Nucleus accumbens (tissue), 56 donors: ENCODE measurements around the gene BRINP2.

Experiments
- DNase-seq, 56 donors: peaks; one replicate each; lab custom pipeline; 2025; lab: John Stamatoyannopoulos, UW

BRINP2 gene

DNA sequence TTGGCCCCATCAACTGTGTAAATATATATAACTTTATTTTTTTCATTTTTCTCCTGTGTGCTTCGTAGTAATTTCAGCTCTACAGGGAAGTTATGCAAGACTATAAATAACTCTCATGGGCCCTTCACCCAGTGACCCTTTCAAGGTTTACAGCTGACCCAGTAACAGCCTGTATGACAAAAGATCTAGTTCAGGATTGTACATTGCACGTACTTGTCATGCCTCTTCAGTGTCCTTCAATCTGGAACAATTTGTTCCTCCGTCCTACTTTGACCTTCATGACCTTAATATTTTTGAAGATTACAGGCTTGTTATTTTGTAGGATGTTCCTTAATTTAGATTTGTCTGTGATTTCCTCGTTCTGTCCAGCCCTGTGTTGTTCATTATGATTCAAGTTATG, 40.5 kb downstream of the BRINP2 start:
- no peak for DNase-seq

DNA sequence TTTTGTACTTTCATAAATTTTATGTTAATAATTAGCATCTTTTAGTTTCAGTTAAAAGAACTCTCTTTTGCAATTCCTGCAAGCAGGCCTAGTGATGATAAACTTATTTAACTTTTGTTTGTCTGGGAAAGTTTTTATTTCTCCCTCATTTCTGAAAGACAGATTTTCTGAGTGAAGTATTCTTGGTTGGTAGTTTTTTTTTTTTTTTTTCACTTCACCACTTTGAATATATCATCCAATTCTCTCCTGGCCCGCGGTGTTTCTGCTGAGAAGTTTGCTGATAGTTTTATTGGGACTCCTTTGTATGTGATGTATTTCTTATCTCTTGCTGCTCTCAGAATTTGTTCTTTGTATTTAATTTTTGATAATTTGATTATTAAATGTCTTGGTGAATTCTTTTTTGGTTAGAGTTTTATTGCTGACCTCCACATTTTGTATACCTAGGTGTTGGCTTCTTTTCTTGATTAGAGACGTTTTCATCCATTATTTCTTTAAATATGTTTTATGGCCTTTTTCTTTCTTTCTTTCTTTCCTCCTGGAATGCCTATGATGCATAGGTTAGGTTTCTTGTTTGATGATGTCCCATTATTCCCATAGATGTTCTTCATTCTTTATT, 45.9 kb downstream of the BRINP2 start:
- DNase-seq = no peak

DNA sequence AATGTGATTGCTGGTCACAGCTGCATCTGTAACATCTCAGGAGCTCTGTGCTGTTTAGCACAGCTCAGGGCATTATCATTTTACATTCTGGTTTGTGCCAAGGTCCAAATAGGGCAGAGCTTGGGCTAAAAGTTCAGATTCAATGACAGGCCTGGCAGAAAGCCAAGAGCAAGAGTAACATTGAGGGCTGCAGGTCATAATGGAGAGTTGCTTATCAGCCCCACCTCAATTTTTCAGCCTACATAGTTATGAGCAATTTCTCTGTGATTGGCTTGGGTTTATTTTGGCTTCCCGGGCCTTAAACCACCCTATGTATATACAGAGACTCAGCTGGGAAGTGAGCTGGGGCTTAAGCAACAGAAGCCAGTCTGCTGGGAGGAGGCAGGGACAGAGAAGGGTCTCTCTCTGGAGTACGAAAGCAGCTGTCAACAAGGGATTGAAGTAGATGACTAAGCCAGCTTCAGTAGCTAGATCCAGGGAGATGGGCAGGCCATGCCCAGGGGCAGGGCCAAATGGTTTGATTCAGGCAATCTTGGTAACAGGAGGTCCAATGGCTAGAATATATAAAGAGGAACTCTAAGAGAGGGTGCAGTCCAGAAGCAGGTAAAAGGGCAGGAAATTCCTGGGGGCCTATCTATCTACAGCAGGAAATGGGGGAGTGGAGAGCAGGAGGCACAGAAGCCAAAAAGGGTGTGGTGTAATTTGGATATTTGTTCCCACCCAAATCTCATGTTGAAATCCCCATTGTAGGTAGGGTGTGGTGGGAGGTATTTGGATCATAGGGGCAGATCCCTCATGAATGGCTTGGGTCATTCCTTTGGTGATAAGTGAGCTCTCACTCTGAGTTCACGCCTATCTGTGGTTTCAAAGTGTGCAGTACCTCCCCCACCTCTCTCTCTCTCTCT, 49.0 kb downstream of the BRINP2 start:
- no peak for DNase-seq

DNA sequence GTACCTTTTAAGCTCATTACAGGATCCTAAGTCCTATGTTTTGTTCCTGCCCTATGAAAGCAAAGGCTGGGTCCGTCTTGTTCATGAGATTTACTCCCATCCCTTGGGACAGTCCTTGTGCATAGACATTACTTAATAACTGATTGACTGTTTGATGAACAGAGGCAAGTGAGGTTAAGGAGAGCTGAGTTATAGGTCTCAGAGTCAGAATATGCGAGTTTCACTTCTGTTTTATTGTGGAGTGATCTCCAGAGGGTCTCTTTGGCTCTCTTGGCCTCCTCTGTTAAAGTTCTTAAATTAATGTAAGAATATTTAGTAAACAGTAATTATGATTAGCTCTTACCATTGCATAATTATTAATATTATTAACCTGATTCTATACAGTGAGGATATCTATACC, 52.6 kb downstream of the BRINP2 start:
- no peak for DNase-seq

DNA sequence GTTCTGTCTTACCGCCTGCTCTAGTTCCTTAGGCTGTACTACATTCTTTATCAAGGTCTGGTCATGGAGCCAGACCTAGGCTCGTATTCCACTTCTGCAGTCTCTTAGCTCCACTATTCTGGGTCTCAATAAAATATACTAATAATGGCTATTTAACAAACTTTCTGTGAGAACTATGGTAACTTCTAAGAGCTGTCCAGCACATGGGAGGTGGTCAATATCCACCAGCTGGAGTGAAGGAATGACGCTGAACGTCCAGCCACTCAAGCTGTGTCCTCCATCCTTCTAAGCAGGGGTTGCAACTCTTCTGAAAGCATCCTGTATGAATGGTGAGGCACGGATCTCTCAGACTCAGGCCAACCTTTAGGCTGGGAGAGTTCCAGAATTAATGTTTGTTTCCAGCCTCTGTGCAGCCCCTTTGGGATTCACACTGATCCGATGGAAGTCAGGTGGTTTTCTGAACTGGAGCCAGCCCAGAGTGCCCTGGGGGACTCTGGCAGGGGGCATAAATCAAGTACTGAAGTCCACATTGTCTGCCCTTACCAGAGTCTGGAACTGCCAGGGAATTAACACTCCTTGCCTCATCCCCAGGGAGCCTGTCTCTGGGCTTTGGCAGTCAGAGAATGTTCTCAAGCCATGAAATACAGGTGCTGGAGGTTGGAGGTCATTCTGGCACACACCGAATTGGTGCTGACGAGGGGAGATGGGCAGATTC, 57.4 kb downstream of the BRINP2 start:
- no peak for DNase-seq

DNA sequence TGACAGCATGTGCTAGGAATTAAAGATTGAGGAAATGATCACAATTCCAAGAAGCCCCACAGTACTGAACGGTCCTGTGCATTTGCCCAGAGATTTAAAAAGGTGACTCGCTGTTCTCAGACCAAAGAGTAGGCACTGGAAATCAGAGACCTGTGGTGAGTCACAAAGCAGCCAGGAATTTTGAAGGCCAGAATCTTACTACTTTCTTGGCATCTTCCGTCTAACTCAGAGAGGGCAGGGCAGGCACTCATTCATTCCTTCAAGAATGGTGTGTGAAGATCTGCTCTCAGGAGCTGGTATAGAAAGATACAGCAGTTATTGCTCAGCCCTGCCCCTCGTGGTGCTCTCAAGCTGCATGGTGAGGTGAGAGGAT, 57.9 kb downstream of the BRINP2 start:
- DNase-seq = no peak

DNA sequence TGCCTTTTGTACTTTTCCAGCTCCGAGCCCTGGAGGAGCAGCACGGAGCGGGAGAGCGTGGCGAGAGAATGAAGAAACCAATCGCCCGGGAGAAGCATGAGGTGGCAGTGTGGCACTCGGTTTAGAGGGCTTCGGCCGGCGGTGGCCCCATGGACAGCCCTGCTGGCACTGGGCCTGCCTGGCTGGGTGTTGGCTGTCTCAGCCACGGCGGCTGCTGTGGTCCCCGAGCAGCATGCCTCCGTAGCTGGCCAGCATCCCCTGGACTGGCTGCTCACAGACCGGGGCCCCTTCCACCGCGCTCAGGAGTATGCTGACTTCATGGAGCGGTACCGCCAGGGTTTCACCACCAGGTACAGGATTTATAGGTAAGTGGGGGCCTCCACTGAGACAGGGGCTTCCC, 59.0 kb downstream of the BRINP2 start:
- DNase-seq = peak in 31 of 56 donors; percentile 1 to 66 (median 25)

DNA sequence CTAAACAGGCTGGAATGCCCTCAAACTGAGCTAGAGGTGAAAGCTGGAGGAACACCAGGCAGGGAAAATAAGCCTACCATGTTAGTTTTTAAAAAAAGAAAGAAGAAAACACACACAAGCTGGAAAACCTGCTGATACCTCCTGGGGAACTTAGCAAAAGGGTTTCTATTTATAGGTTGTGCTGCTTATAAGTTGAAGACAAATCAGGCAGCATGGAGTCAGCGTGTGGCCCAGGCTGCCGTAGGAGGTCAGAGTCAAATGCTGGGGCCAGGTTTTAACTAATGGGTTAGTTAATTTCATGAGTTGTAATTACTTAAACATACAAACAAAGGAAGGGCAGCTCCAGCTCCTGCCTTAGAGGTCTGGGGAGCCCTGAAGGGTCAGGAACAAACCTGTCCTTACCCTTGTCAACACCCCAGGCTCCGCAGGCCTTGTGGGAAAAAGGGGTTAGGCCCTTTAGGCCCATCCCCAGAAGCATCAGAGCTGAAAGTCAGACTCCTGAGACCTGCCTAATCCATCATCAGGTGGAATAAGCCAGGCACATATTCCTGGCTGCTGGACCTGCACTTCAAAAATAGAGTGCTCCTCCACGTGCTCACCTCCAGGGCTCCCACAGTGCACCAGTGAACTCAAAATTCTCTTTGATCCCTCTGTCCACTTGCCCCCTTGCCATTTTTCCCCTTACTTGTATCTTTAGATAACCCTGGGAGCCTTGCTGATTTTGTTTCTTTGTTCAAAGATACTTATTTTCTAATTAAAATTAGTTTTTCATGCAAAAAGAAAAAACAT, 59.7 kb downstream of the BRINP2 start:
- no peak for DNase-seq

DNA sequence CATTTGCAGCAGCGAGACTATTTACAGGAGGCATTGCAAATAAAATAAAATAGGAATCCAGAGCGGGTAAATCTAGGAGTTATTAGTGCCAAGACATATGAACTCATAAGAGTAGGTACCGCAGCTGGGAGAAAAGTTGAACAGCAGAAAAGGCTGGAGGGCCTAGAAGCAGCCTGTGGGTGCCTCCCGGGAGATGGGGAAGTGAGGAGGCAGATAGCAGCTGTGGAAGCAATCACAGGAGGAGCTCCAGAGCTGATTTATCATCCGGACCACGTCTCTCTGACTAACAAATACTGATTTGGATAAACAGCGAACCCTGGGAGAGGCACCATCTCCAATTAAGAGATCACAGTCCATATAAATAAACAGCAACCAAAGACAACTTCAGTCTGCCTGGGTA, 64.6 kb downstream of the BRINP2 start:
- no peak for DNase-seq

DNA sequence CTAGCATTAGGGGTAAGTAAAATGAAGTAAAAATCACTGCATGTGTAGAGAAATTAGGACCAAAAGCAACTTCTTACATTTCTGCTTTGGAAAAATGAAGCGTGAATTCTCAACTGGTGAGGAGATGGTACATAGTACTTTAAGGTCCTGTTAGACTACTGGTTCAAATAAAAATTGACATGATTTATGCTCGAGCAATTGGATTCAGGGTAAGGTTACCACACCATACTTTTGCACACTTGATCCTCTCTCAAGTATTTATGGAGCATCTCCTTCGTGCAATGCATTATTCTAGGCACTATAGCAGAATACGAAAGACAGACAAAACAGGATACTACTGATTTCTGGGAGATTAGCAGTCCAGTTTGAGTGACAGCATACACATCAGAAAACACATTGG, 66.2 kb downstream of the BRINP2 start:
- no peak for DNase-seq

DNA sequence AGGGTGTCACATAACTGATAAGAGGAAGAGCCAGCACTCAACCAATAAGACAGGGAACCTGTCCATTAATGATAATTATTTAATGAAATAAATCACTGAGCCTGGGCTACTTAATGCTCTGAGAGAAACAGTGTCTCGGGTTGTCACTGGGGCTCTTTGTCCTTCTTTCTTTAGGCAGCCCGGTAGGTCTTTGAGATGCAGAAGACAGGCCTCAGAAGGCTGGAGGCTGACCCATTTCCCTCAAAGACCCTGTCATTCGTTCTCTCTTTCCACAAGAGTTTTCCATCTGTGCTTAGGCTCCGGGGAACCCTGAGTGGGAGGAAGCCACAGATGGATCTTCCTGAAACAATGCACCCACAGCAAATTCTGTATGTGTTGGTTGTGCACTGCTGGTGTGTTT, 68.2 kb downstream of the BRINP2 start:
- no peak for DNase-seq

DNA sequence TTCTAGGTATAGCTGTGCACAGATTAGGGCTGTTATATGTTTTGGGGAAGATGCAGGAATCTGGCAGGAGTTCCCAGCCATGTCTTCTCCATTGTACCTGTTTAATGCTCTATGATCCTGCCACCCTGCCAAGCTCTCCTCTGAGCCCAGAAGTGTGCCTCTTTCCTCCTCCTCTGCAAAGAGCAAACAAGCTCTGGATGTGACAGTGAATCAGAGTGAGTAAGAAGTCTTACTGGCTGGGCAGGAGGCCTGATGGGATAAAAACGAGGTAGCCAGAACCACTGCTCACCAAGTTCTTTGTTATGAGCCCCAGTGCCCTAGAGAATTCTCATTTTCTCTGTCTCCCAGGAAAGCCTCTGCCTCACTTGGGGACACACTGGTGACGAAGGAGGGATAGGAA, 69.0 kb downstream of the BRINP2 start:
- DNase-seq = no peak

DNA sequence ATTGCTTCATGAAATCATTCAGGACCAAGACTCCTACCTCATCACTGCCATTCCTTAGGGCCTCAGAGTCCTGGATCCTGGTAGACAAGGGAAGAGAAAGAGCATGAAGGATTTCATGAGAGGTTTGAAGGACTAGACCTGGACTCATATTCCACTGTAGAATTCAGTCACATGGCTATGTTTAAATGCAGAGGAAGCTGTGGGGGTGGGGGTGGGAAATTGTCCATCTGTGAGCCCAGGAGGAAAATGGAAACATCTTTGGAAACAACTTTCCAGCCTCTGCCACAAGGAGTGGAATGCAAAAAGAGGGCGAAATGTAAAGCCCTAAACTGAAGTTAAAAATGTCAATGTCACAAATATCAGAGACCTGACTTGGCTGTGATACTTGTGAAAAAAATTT, 73.0 kb downstream of the BRINP2 start:
- no peak for DNase-seq

DNA sequence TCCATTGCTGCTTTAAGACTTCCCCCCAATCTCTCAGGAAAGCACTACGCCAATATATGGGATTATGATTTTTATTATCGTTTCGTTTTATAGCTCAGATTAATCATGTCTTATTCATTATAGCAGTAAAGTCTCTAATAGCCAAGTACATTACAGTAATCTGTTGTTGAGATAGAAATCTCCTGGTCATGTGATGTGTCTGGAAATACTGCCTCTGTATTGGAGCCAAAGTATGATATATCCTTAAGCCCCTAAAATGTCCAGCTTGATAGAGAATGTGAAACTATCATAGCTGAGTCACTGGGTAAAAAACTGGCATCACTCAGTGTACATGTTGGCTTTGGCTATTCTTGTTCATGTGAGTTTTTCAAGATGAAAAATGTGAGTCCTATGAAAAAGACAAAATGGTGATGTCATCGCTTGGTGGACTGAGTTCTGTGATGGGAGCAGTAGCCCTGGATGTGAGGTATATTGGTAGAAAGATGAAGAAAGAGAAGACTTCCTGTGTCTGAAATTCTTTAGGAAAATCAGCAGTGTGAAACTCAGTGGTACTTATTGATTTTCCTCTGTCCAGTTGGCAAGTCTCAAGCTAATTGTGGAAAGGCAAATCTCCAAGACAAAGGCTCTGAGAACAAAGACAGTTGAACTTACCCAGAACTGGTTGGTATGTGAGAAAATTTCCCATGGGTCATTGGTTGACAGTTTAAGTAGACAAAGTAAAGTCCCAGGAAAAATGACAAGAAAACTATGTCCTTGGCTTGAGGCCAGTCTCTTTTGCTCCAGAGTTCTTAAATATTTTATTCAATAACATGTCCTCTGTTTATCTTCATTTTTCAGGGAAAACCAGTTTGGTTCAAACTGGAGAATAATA, 76.2 kb downstream of the BRINP2 start:
- DNase-seq = no peak

DNA sequence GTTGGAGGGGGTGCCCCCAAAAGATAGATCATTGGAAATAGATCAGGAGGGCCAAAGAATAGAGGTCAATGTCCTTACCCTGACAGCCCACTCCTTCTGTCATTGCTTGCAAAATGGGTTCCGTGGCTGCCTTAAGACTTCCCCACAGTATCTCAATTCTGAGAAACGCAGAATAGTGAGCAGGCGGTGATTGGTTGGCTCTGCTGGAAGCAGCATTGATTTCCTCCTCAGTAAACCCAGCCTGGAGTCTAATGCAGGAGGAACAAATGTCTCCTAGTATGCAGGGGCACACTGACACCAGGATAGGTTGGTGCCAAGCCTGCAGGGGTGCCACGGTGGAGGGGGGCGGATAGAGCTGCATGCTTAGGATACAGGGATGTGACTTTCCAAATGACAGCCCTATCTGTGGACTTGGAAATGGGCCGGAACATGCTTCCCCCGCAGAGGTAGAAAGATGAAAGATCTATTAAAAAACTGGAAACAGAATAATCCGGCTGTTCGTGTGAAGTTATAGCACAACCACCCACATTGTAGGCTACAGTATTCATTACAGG, 76.9 kb downstream of the BRINP2 start:
- no peak for DNase-seq

DNA sequence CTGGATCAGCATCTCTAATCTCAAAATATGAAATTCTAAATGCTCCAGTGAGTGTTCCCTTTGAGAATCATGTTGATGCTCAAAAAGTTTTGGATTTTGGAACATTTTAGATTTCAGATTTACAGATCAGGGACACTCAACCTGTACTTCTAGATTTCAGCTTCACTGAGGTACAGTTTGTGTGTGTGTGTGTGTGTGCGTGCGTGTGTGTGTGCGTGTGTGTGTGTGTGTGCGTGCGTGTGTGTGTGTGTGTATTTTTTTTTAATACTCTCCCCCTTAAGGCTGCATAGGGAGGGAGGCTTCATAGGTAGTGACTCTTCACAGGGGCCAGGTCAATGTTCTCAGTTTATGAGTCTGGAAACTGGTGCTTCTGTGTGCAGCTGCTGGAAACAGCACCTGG, 77.5 kb downstream of the BRINP2 start:
- DNase-seq = no peak

DNA sequence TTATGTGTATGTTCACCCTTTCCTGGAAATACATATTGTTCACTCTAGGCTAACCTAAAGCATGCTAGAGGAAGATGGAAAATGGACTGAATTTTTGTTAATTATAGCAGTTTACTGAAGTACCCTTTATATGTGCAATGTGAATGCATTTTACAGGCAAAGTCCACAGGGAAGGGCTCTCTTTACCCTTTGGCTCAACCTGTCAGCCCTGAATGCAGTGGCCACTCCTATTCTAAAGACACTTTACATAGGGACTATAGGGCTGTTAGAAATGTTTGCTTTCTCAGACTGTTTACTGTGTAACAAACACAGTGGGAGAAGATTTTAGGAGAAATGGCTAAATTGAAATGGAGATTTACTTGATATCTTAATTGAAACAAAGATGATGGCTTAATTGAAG, 78.5 kb downstream of the BRINP2 start:
- DNase-seq = no peak

DNA sequence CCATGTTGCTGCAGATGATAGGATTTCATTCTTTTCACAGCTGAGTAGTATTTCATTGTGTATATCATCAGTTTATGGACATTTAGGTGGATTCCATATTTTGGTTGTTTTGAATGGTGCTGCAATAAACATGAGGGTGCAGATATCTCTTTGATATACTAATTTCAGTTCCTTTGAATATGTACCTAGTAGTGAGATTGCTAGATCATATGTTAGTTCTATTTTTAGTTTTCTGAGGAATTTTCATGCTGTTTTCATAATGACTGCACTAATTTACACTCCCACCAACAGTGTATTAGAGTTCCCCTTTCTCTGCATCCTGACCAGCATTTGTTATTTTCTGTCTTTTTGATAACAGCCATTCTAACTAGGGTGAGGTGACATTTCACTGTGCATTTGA, 82.1 kb downstream of the BRINP2 start:
- DNase-seq = no peak

DNA sequence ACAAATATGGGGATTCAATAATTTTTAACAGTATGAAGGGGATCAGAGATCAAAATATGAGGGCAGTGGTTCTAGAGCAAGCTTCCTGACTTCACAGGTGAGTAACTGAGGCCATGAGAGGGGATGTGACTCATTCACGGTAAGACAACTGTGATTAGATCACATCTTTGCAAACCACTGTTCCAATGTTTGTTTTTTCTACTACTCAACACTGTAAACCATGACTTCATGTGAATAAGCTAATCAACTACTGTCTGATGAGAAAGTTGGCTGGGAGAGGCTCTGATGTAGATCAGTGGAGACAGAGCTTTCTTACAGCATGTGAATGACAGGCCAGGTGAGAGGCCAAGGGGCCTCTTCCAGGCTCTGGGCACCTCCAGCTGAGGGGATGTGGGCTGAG, 84.7 kb downstream of the BRINP2 start:
- no peak for DNase-seq
